ENCODE data around the gene TFR2. TPM values are rescaled to one million over a fixed set of nuclear protein-coding genes. Genes with fewer than 3 reads are reported as not detected.

Gene TFR2
- total RNA-seq, 1 donor from 2014 or later: 0.50 TPM

- Mint-ChIP-seq H3K36me3 (ENCODE audit: low read depth, unreplicated experiment) (peaks cover 7% of the 10 kb centered on the region), H3K27ac (ENCODE audit: unreplicated experiment) (no peak overlapping the region), H3K4me1 (ENCODE audit: low read depth, unreplicated experiment) (peaks cover 8% of the 10 kb centered on the region), H3K9me3 (ENCODE audit: unreplicated experiment) (peaks cover 2% of the 10 kb centered on the region), H3K4me3 (ENCODE audit: unreplicated experiment) (no peak overlapping the region), H3K27me3 (ENCODE audit: low read depth, unreplicated experiment) (no peaks in the 10 kb centered on the region)
- H3K27ac ChIP-seq (ENCODE audit: low read depth, low read length): no peak overlapping the region
- H2AFZ ChIP-seq (ENCODE audit: low read depth, low read length): no peak overlapping the region
- no peak overlapping the region for H3K4me3 ChIP-seq (ENCODE audit: insufficient read depth, low read depth, low read length)
- no peak for TF ChIP-seq EZH2 (IDR thresholded peaks at IDR 0.05; ENCODE audit: insufficient read depth, low read length)
- no peak for FAIRE-seq
- peaks cover 35% of the 10 kb centered on the region for H3K79me2 ChIP-seq (ENCODE audit: insufficient read depth, low read length)
- H3K9ac ChIP-seq (ENCODE audit: low read length): no peak overlapping the region
- H3K36me3 ChIP-seq (ENCODE audit: insufficient read depth, low read length): peaks cover 7% of the 10 kb centered on the region
- no peaks in the 10 kb centered on the region for H3K27me3 ChIP-seq (ENCODE audit: insufficient read depth, low read length)
- H4K20me1 ChIP-seq (ENCODE audit: insufficient read depth, low read length): peaks cover 55% of the 10 kb centered on the region
- no peak for DNase-seq (ENCODE audit: low read depth)
- no peaks in the 10 kb centered on the region for H3K9me3 ChIP-seq (ENCODE audit: insufficient read depth, low read depth, low read length)
- no peak overlapping the region for H3K4me2 ChIP-seq (ENCODE audit: low read length)
- H3K4me1 ChIP-seq (ENCODE audit: insufficient read depth, low read length): peaks cover 22% of the 10 kb centered on the region
Observed at GRCh38 chr7:100686822-100687211, 45.5 kb upstream of the TFR2 start.

GRCh38 chr7:100686201-100686821 lies 45.0 kb upstream of the TFR2 start:
- no peak for DNase-seq (ENCODE audit: low read depth)
- Histone ChIP-seq H3K79me2 (ENCODE audit: insufficient read depth, low read length) (peaks cover 30% of the 10 kb centered on the region), H3K4me1 (ENCODE audit: insufficient read depth, low read length) (peaks cover 19% of the 10 kb centered on the region), H3K4me3 (ENCODE audit: insufficient read depth, low read depth, low read length) (no peak overlapping the region), H3K27me3 (ENCODE audit: insufficient read depth, low read length) (no peaks in the 10 kb centered on the region), H3K4me2 (ENCODE audit: low read length) (no peak overlapping the region), H3K36me3 (ENCODE audit: insufficient read depth, low read length) (peaks cover 7% of the 10 kb centered on the region), H3K9ac (ENCODE audit: low read length) (no peak overlapping the region), H3K9me3 (ENCODE audit: insufficient read depth, low read depth, low read length) (no peaks in the 10 kb centered on the region), H3K27ac (ENCODE audit: low read depth, low read length) (no peak overlapping the region), H2AFZ (ENCODE audit: low read depth, low read length) (no peak overlapping the region), H4K20me1 (ENCODE audit: insufficient read depth, low read length) (peaks cover 54% of the 10 kb centered on the region)
- Mint-ChIP-seq H3K36me3 (ENCODE audit: low read depth, unreplicated experiment) (peaks cover 7% of the 10 kb centered on the region), H3K27ac (ENCODE audit: unreplicated experiment) (no peak overlapping the region), H3K27me3 (ENCODE audit: low read depth, unreplicated experiment) (no peaks in the 10 kb centered on the region), H3K4me1 (ENCODE audit: low read depth, unreplicated experiment) (peaks cover 6% of the 10 kb centered on the region), H3K9me3 (ENCODE audit: unreplicated experiment) (peaks cover 2% of the 10 kb centered on the region), H3K4me3 (ENCODE audit: unreplicated experiment) (no peak overlapping the region)
- no peak for FAIRE-seq
- TF ChIP-seq CTCF (IDR thresholded peaks at IDR 0.05; ENCODE audit: insufficient read depth, low read depth, low read length) (no peak), EZH2 (IDR thresholded peaks at IDR 0.05; ENCODE audit: insufficient read depth, low read length) (no peak)

- Histone ChIP-seq H3K4me3 (ENCODE audit: insufficient read depth, low read depth, low read length) (no peak overlapping the region), H3K79me2 (ENCODE audit: insufficient read depth, low read length) (peaks cover 24% of the 10 kb centered on the region), H3K9me3 (ENCODE audit: insufficient read depth, low read depth, low read length) (no peaks in the 10 kb centered on the region), H2AFZ (ENCODE audit: low read depth, low read length) (no peak overlapping the region), H3K9ac (ENCODE audit: low read length) (no peak overlapping the region), H3K4me2 (ENCODE audit: low read length) (no peak overlapping the region), H3K4me1 (ENCODE audit: insufficient read depth, low read length) (peaks cover 19% of the 10 kb centered on the region), H4K20me1 (ENCODE audit: insufficient read depth, low read length) (peaks cover 49% of the 10 kb centered on the region), H3K27ac (ENCODE audit: low read depth, low read length) (no peak overlapping the region), H3K27me3 (ENCODE audit: insufficient read depth, low read length) (no peaks in the 10 kb centered on the region), H3K36me3 (ENCODE audit: insufficient read depth, low read length) (peaks cover 7% of the 10 kb centered on the region)
- DNase-seq (ENCODE audit: low read depth) (no peak), FAIRE-seq (no peak)
- H3K27ac Mint-ChIP-seq (ENCODE audit: unreplicated experiment): no peak overlapping the region
- no peaks in the 10 kb centered on the region for H3K27me3 Mint-ChIP-seq (ENCODE audit: low read depth, unreplicated experiment)
- TF ChIP-seq CTCF (IDR thresholded peaks at IDR 0.05; ENCODE audit: insufficient read depth, low read depth, low read length) (no peak), EZH2 (IDR thresholded peaks at IDR 0.05; ENCODE audit: insufficient read depth, low read length) (no peak)
- peaks cover 2% of the 10 kb centered on the region for H3K9me3 Mint-ChIP-seq (ENCODE audit: unreplicated experiment)
- H3K4me3 Mint-ChIP-seq (ENCODE audit: unreplicated experiment): no peak overlapping the region
- peaks cover 6% of the 10 kb centered on the region for H3K4me1 Mint-ChIP-seq (ENCODE audit: low read depth, unreplicated experiment)
- H3K36me3 Mint-ChIP-seq (ENCODE audit: low read depth, unreplicated experiment): peaks cover 7% of the 10 kb centered on the region
Observed at GRCh38 chr7:100685631-100686145, 44.3 kb upstream of the TFR2 start.
